Activated naive CD4-positive, alpha-beta T cell treated with anti-CD3 and anti-CD28 coated beads, Interleukin-2, amount 50 U/mL, for 72 hours (primary cell): ENCODE results near the gene SLC18B1. TPM values are rescaled to one million over a fixed set of nuclear protein-coding genes. Genes with fewer than 3 reads are reported as not detected.

Experiments used
- ATAC-seq, 2 donors: fragments of 150-1000 bp; cut with Tn5 transposase; 2 replicates each; pipeline ENCODE4 v1.10.0; 2021; ENCODE audit warnings: mild to moderate bottlenecking in 2 of 2, moderate library complexity in 2 of 2
- DNase-seq, 2 donors: peaks; one replicate each; pipeline ENCODE4 v3.0.0; 2021 to 2022; ENCODE audit warnings: low spot score in 2 of 2
- H3K27ac Mint-ChIP-seq, 2 donors: one replicate each; pipeline ENCODE4 v1.8.0; 2022; ENCODE audit warnings: mild to moderate bottlenecking in 2 of 2, mixed read lengths in 2 of 2
- H3K36me3 Mint-ChIP-seq, 2 donors: one replicate each; pipeline ENCODE4 v1.8.0; 2022; ENCODE audit warnings: mixed read lengths in 2 of 2
- H3K9me3 Mint-ChIP-seq, 2 donors: one replicate each; pipeline ENCODE4 v1.8.0; 2022; ENCODE audit warnings: mixed read lengths in 2 of 2
- total RNA-seq, 2 donors: library from RNA; stranded (reverse); gene quantifications; one replicate each; pipeline ENCODE4 v1.2.3, GENCODE V29; 2022

The SLC18B1 gene
- 1 to 10 TPM; 6.3 to 9.4 TPM for total RNA-seq

- DNase-seq = peak; percentile 53 to 73
- peak; percentile 76 to 81 for ATAC-seq
- H3K9me3 Mint-ChIP-seq = no peaks in the 10 kb centered on the region
- H3K36me3 Mint-ChIP-seq = peaks cover 0 to 12% of the 10 kb centered on the region in 2 donors
- peak within 1 kb of the TSS in 1 of 2 donors; percentile 81 for H3K27ac Mint-ChIP-seq
Measured at GRCh38 chr6:132797951-132798868, at the start of gene SLC18B1. SLC18B1 (minus strand) TSS chr6:132798637; CDS start chr6:132798456, 181 bp downstream.

- H3K36me3 Mint-ChIP-seq = no peaks in the 10 kb centered on the region
- no peak overlapping the region for H3K27ac Mint-ChIP-seq
- DNase-seq = no peak
- no peaks in the 10 kb centered on the region for H3K9me3 Mint-ChIP-seq
- ATAC-seq = no peak
Measured at GRCh38 chr6:132843316-132844035, 45.0 kb upstream of the SLC18B1 start.

GRCh38 chr6:132841966-132842365 lies 43.5 kb upstream of the SLC18B1 start:
- Mint-ChIP-seq H3K9me3 (no peaks in the 10 kb centered on the region), H3K27ac (no peak overlapping the region), H3K36me3 (no peaks in the 10 kb centered on the region)
- DNase-seq = no peak
- ATAC-seq = no peak

GRCh38 chr6:132832891-132833290 lies 34.5 kb upstream of the SLC18B1 start:
- Mint-ChIP-seq H3K27ac (no peak overlapping the region), H3K36me3 (no peaks in the 10 kb centered on the region), H3K9me3 (peaks cover 0 to 6% of the 10 kb centered on the region in 2 donors)
- DNase-seq = no peak
- no peak for ATAC-seq

GRCh38 chr6:132830334-132830751 lies 31.9 kb upstream of the SLC18B1 start:
- Mint-ChIP-seq H3K9me3 (peaks cover 0 to 6% of the 10 kb centered on the region in 2 donors), H3K36me3 (no peaks in the 10 kb centered on the region), H3K27ac (no peak overlapping the region)
- no peak for DNase-seq
- ATAC-seq = no peak

GRCh38 chr6:132820629-132821381 lies 22.4 kb upstream of the SLC18B1 start:
- no peaks in the 10 kb centered on the region for H3K9me3 Mint-ChIP-seq
- H3K36me3 Mint-ChIP-seq = peaks cover 27 to 39% of the 10 kb centered on the region in 2 donors
- DNase-seq = no peak
- peak overlapping the region; percentile 78 to 97 for H3K27ac Mint-ChIP-seq
- ATAC-seq = peak; percentile 22 to 29

- Mint-ChIP-seq H3K27ac (peak overlapping the region; percentile 78 to 97), H3K36me3 (peaks cover 39 to 51% of the 10 kb centered on the region in 2 donors), H3K9me3 (no peaks in the 10 kb centered on the region)
- ATAC-seq = peak; percentile 22 to 65
- DNase-seq = no peak
Measured at GRCh38 chr6:132819405-132820161, 21.1 kb upstream of the SLC18B1 start.

GRCh38 chr6:132818404-132819359 lies 20.2 kb upstream of the SLC18B1 start:
- DNase-seq (no peak), ATAC-seq (no peak)
- Mint-ChIP-seq H3K27ac (peak overlapping the region; percentile 78 to 97), H3K36me3 (peaks cover 48 to 60% of the 10 kb centered on the region in 2 donors), H3K9me3 (no peaks in the 10 kb centered on the region)

GRCh38 chr6:132817554-132818403 lies 19.3 kb upstream of the SLC18B1 start:
- H3K9me3 Mint-ChIP-seq = no peaks in the 10 kb centered on the region
- H3K27ac Mint-ChIP-seq = peak overlapping the region; percentile 78 to 97
- DNase-seq (no peak), ATAC-seq (no peak)
- H3K36me3 Mint-ChIP-seq = peaks cover 57 to 68% of the 10 kb centered on the region in 2 donors

GRCh38 chr6:132816660-132817059 lies 18.2 kb upstream of the SLC18B1 start:
- no peak for DNase-seq
- Mint-ChIP-seq H3K27ac (peak overlapping the region; percentile 97 to 100), H3K9me3 (no peaks in the 10 kb centered on the region), H3K36me3 (peaks cover 60 to 68% of the 10 kb centered on the region in 2 donors)
- ATAC-seq = no peak

- Mint-ChIP-seq H3K27ac (peak overlapping the region; percentile 97 to 100), H3K36me3 (peaks cover 60 to 68% of the 10 kb centered on the region in 2 donors), H3K9me3 (no peaks in the 10 kb centered on the region)
- DNase-seq (no peak), ATAC-seq (peak; percentile 14 to 32)
Measured at GRCh38 chr6:132814716-132815570, 16.5 kb upstream of the SLC18B1 start.

- Mint-ChIP-seq H3K9me3 (no peaks in the 10 kb centered on the region), H3K36me3 (peaks cover 54% of the 10 kb centered on the region in 2 donors), H3K27ac (peak overlapping the region; percentile 97 to 100)
- ATAC-seq = peak in 1 of 2 donors; percentile 25
- DNase-seq = no peak
Measured at GRCh38 chr6:132813173-132813856, 14.9 kb upstream of the SLC18B1 start.

GRCh38 chr6:132812756-132813172 lies 14.3 kb upstream of the SLC18B1 start:
- Mint-ChIP-seq H3K27ac (peak overlapping the region; percentile 97 to 100), H3K36me3 (peaks cover 48 to 53% of the 10 kb centered on the region in 2 donors), H3K9me3 (no peaks in the 10 kb centered on the region)
- ATAC-seq = no peak
- no peak for DNase-seq
